Gastroesophageal sphincter (tissue), 4 donors: ENCODE data around the gene FAM184B. TPM values are rescaled to one million over a fixed set of nuclear protein-coding genes. Genes with fewer than 3 reads are reported as not detected.

Experiments
- ATAC-seq: fragments of 150-250 bp; one replicate; pipeline ENCODE4 v1.9.1; 2016; ENCODE audit warnings: mild to moderate bottlenecking, moderate library complexity
- H3K27ac ChIP-seq, 4 donors: fragments of 200-600 bp; sonication (generic) in 3 of 4; 1 replicate in 3 of 4; 2 replicates in 1 of 4; pipeline ENCODE4 v1.5.1; 2016 to 2019
- H3K27me3 ChIP-seq: fragments of 200-600 bp; sonication (generic); one replicate; pipeline ENCODE4 v1.5.1; 2019
- H3K36me3 ChIP-seq, 2 donors: fragments of 200-600 bp; sonication (generic); one replicate each; pipeline ENCODE4 v1.5.1; 2019; ENCODE audit warnings: control low read depth in 1 of 2
- H3K4me1 ChIP-seq, 3 donors: fragments of 200-600 bp; sonication (generic); 1 replicate in 2 of 3; 2 replicates in 1 of 3; pipeline ENCODE4 v1.5.1; 2016 to 2019; ENCODE audit warnings: control low read depth in 2 of 3
- H3K4me3 ChIP-seq, 2 donors: fragments of 200-600 bp; sonication (generic); one replicate each; pipeline ENCODE4 v1.5.1; 2019; ENCODE audit warnings: mild to moderate bottlenecking in 1 of 2, moderate library complexity in 1 of 2
- H3K9me3 ChIP-seq, 3 donors: fragments of 200-600 bp; sonication (generic); one replicate each; pipeline ENCODE4 v1.5.1; 2017 to 2019; ENCODE audit warnings: control low read depth in 2 of 3
- EP300 ChIP-seq: sonication (generic); formaldehyde crosslinking; IDR thresholded peaks from one replicate; pipeline ENCODE4 v1.6.1; 2017; ENCODE audit warnings: antibody characterized with exemption, mild to moderate bottlenecking
- POLR2A ChIP-seq, 2 donors: fragments of 450-650 bp; IDR thresholded peaks; one replicate each; pipeline ENCODE4 v1.6.1; 2017; ENCODE audit warnings: antibody characterized with exemption in 2 of 2, mild to moderate bottlenecking in 2 of 2, moderate library complexity in 1 of 2
- POLR2AphosphoS5 ChIP-seq: sonication (generic); formaldehyde crosslinking; IDR thresholded peaks from one replicate; pipeline ENCODE4 v1.6.1; 2017; ENCODE audit warnings: antibody characterized with exemption
- WGBS, 2 donors: methylation state at CpG; one replicate each; pipeline ENCODE4 v1.1.5; 2018; ENCODE audit warnings: low coverage in 1 of 2; 5-methylcytosine and 5-hydroxymethylcytosine counted together
- total RNA-seq, 4 donors: library from RNA; depleted of rRNA; stranded (reverse); fragments of >200 nt; gene quantifications; one replicate each; pipeline ENCODE4 v1.1.0, GENCODE V29; 2016
- TF ChIP-seq, protein P1 (sequence below), 4 experiments: fragments of 200-600 bp in 2 of 4; fragments of 450-650 bp in 2 of 4; sonication (generic) in 1 of 4; IDR thresholded peaks; one replicate each; pipeline ENCODE4 v1.5.1; 2017 to 2019; ENCODE audit warnings: antibody characterized with exemption in 4 of 4, mild to moderate bottlenecking in 2 of 4, moderate library complexity in 2 of 4

Gene FAM184B
- total RNA-seq, 4 donors from 2014 or later: under 0.01 TPM; not detected in 3

DNA sequence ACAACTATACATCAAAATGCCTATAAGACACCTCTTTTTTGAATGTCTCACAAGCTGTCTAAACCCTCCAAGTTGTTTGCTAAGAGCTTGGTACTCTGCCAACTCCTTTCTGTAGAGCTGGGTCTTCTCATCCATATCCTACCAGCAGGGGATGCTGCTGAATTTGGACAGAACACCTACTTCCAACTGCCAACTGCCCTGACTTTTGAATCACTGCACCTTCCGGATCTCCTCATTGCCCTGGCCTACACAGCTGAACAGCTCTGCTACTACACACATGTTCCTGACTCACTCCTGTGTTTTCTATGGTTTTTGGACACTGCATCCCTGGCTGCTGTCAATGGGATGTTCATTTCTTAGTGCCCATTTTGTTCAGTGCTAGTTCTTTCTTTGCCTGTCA lies 18.7 kb downstream of the FAM184B start:
- Histone ChIP-seq H3K27me3 (no peaks in the 10 kb centered on the region), H3K36me3 (no peaks in the 10 kb centered on the region), H3K27ac (no peak overlapping the region), H3K4me3 (no peak overlapping the region), H3K4me1 (no peaks in the 10 kb centered on the region), H3K9me3 (peaks cover 0 to 8% (median 0%) of the 10 kb centered on the region in 3 donors)
- 83% methylated on average over 1 of the region's 1 CpG; no CpG with 5 or more reads in 1 of the 2 donors for WGBS, 2 donors
- ATAC-seq: no peak
- TF ChIP-seq POLR2A (IDR thresholded peaks at IDR 0.05): no peak
- no peak for TF ChIP-seq EP300
- TF ChIP-seq, protein P1, sequence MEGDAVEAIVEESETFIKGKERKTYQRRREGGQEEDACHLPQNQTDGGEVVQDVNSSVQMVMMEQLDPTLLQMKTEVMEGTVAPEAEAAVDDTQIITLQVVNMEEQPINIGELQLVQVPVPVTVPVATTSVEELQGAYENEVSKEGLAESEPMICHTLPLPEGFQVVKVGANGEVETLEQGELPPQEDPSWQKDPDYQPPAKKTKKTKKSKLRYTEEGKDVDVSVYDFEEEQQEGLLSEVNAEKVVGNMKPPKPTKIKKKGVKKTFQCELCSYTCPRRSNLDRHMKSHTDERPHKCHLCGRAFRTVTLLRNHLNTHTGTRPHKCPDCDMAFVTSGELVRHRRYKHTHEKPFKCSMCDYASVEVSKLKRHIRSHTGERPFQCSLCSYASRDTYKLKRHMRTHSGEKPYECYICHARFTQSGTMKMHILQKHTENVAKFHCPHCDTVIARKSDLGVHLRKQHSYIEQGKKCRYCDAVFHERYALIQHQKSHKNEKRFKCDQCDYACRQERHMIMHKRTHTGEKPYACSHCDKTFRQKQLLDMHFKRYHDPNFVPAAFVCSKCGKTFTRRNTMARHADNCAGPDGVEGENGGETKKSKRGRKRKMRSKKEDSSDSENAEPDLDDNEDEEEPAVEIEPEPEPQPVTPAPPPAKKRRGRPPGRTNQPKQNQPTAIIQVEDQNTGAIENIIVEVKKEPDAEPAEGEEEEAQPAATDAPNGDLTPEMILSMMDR (IDR thresholded peaks at IDR 0.05): no peak
- TF ChIP-seq POLR2AphosphoS5: no peak

DNA sequence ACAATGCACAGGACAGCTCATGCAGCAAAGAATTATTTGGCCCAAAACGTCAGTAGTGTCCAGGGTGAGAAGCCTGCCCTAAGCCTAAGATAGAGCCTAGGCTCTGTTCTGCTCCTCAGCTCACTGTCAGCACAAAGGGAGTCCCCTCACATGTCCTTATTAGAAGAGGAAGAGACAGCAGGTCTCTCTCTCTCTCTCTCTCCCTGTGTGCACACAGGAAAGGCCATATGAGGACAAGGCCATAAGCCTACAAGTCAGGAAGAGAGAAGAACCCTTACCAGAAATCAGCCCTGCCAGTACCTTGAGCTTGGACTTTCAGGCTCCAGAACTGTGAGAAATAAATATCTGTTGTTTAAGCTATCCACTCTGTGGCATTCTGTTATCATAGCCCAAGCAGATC lies 20.4 kb downstream of the FAM184B start:
- H3K4me1 ChIP-seq: no peaks in the 10 kb centered on the region
- no peaks in the 10 kb centered on the region for H3K9me3 ChIP-seq
- H3K36me3 ChIP-seq: no peaks in the 10 kb centered on the region
- TF ChIP-seq EP300 (no peak), POLR2A (IDR thresholded peaks at IDR 0.05) (no peak), POLR2AphosphoS5 (no peak)
- TF ChIP-seq, protein P1 (IDR thresholded peaks at IDR 0.05): no peak
- no peak overlapping the region for H3K27ac ChIP-seq
- ATAC-seq: no peak
- no peak overlapping the region for H3K4me3 ChIP-seq
- 17% methylated on average over 1 of the region's 1 CpG; no CpG with 5 or more reads in 1 of the 2 donors for WGBS, 2 donors
- H3K27me3 ChIP-seq: no peaks in the 10 kb centered on the region

DNA sequence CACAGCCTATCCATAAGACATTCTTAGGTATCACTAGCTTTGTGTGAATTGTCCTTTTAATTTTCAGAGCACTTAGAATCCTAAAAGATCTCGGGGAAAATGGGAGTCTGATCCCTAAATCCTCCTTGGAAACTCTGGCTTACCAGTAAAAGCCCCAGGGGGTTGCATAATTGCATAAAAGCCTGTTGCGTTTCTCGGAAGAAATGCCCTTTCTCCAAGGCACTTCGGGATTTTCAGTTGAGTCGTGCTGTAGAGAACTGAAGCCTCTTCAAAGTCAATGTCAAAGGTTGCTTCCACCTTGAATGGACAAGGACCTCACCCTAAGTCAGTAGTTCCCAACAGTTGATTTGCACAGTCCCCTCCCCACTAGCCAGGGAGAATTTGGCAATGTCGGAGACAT lies 20.8 kb downstream of the FAM184B start:
- H3K9me3 ChIP-seq: no peaks in the 10 kb centered on the region
- ATAC-seq: no peak
- no peak overlapping the region for H3K4me3 ChIP-seq
- H3K36me3 ChIP-seq: no peaks in the 10 kb centered on the region
- H3K4me1 ChIP-seq: no peaks in the 10 kb centered on the region
- TF ChIP-seq POLR2AphosphoS5 (no peak), EP300 (no peak), POLR2A (IDR thresholded peaks at IDR 0.05) (no peak)
- TF ChIP-seq, protein P1 (IDR thresholded peaks at IDR 0.05): no peak
- H3K27me3 ChIP-seq: no peaks in the 10 kb centered on the region
- 47 to 52% methylated on average over 3 to 6 of the region's 6 CpGs for WGBS, 2 donors
- H3K27ac ChIP-seq: no peak overlapping the region

DNA sequence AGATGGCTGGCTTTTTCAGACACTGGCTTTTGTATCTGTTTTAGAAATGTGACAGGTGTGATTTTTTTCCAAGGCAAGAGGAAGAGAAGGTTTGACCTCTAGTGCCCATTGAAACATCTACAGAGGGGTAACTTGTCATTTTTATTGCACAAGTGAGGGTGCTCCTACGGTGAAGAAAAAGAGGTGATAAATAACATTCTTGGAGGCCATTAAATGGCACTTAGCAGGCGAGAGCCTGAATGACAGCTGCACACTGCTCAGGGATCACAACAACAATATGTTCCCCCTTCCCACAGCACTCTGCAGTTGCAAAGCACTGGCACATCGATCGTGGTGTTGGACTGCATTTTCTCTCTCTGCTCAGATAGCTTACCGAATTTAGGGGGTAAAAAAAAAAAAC lies 22.9 kb downstream of the FAM184B start:
- TF ChIP-seq POLR2A (IDR thresholded peaks at IDR 0.05) (no peak), POLR2AphosphoS5 (no peak), EP300 (no peak)
- TF ChIP-seq, protein P1 (IDR thresholded peaks at IDR 0.05): no peak
- ATAC-seq: no peak
- Histone ChIP-seq H3K27me3 (no peaks in the 10 kb centered on the region), H3K27ac (no peak overlapping the region), H3K9me3 (no peaks in the 10 kb centered on the region), H3K36me3 (no peaks in the 10 kb centered on the region), H3K4me1 (no peaks in the 10 kb centered on the region), H3K4me3 (no peak overlapping the region)
- WGBS, 2 donors: 0 to 24% methylated on average over 1 to 5 of the region's 5 CpGs

DNA sequence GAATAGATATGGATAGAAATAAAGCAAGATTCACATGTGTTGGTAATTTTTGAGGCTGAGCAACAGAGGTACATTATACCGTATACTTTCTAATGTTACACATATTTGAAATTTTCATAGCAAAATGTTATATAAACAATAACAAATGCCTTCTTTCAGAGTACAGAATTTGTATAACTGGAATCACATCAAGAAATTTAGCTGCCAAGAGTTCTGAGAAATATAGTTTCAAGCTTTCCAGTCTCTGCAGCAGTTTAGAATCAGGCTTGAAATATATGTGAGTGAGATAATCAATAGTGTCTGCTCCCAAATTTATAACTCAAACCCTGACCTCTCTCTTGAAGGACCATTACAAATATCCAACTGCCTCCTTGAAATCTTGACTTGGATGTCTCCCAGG lies 23.8 kb downstream of the FAM184B start:
- Histone ChIP-seq H3K36me3 (no peaks in the 10 kb centered on the region), H3K27ac (no peak overlapping the region), H3K4me1 (no peaks in the 10 kb centered on the region), H3K9me3 (no peaks in the 10 kb centered on the region), H3K27me3 (no peaks in the 10 kb centered on the region), H3K4me3 (no peak overlapping the region)
- no peak for ATAC-seq
- WGBS, 2 donors: 20 to 40% methylated on average over 1 of the region's 1 CpG
- TF ChIP-seq, protein P1 (IDR thresholded peaks at IDR 0.05): no peak
- no peak for TF ChIP-seq EP300
